Astrocyte (in vitro differentiated cells and primary cell): ENCODE measurements around the gene DEGS1.

Experiments used
- CTCF ChIP-seq: IDR thresholded peaks from 2 replicates; pipeline ENCODE4 v1.5.1; 2011; ENCODE audit warnings: low read depth, mild to moderate bottlenecking, inconsistent platforms, low read length, moderate library complexity; ENCODE audit not compliant: insufficient read depth
- EZH2 ChIP-seq: IDR thresholded peaks from 2 replicates; pipeline ENCODE4 v1.6.1; 2012; ENCODE audit warnings: mild to moderate bottlenecking, low read length, inconsistent platforms; ENCODE audit not compliant: insufficient read depth

- TF ChIP-seq CTCF, result no peak
- TF ChIP-seq EZH2, result no peak
Observed at GRCh38 chr1:224192082-224192788, 9.2 kb downstream of the DEGS1 start.
